Activated CD4-positive, alpha-beta T cell treated with anti-CD3 and anti-CD28 coated beads, Interleukin-2, amount 10 ng/mL, durations not matched to agents 24 days and 14 days (primary cell): ENCODE results near the gene ZNF598. TPM values are rescaled to one million over a fixed set of nuclear protein-coding genes. Genes with fewer than 3 reads are reported as not detected.

Source experiments
- DNase-seq: peaks from one replicate; pipeline ENCODE4 v3.0.0; 2022
- H3K27ac Mint-ChIP-seq: one replicate; pipeline ENCODE4 v1.8.0; 2022; ENCODE audit warnings: mild to moderate bottlenecking, mixed read lengths
- H3K27me3 Mint-ChIP-seq: one replicate; pipeline ENCODE4 v1.8.0; 2022; ENCODE audit warnings: mixed read lengths
- H3K36me3 Mint-ChIP-seq: one replicate; pipeline ENCODE4 v1.8.0; 2022; ENCODE audit warnings: low read depth, mild to moderate bottlenecking, mixed read lengths
- H3K4me1 Mint-ChIP-seq: one replicate; pipeline ENCODE4 v1.8.0; 2021; ENCODE audit warnings: mixed read lengths
- H3K4me3 Mint-ChIP-seq: one replicate; pipeline ENCODE4 v1.8.0; 2022; ENCODE audit warnings: mild to moderate bottlenecking, moderate library complexity, mixed read lengths
- H3K9me3 Mint-ChIP-seq: one replicate; pipeline ENCODE4 v1.8.0; 2021; ENCODE audit warnings: mixed read lengths
- intact Hi-C: fragments of 100-400 bp; cut with micrococcal nuclease; formaldehyde crosslinking; loops from one replicate; pipeline ENCODE4 v1.15.1; 2023
- total RNA-seq: library from RNA; stranded (reverse); gene quantifications from 2 replicates; pipeline ENCODE4 v1.2.3, GENCODE V29; 2022

The ZNF598 gene
- total RNA-seq, 1 donor from 2014 or later: 99.0 TPM

- H3K4me1 Mint-ChIP-seq: peaks cover 21% of the 10 kb centered on the region
- peak; percentile 98 for DNase-seq
- peaks cover 14% of the 10 kb centered on the region for H3K36me3 Mint-ChIP-seq
- peak overlapping the region; percentile 86 for H3K4me3 Mint-ChIP-seq
- intact Hi-C loops: loop anchor here (1.0 to 5.0 kb wide), 4 partner anchors 8 to 55 kb away; partner anchors contain the start of genes GFER, NTHL1, RPS2 and TSC2
- H3K27me3 Mint-ChIP-seq: peaks cover 13% of the 10 kb centered on the region
- no peaks in the 10 kb centered on the region for H3K9me3 Mint-ChIP-seq
- H3K27ac Mint-ChIP-seq: peak overlapping the region; percentile 83
Measured at GRCh38 chr16:1991948-1992703, 17.5 kb downstream of the ZNF598 start.

GRCh38 chr16:1991588-1991947 lies 18.1 kb downstream of the ZNF598 start:
- DNase-seq: no peak
- peaks cover 19% of the 10 kb centered on the region for H3K4me1 Mint-ChIP-seq
- peak overlapping the region; percentile 83 for H3K27ac Mint-ChIP-seq
- H3K36me3 Mint-ChIP-seq: peaks cover 16% of the 10 kb centered on the region
- intact Hi-C loops: loop anchor here (2.0 to 5.0 kb wide), 2 partner anchors 27 to 56 kb away; partner anchors contain the start of genes NTHL1, RPS2 and TSC2
- peaks cover 13% of the 10 kb centered on the region for H3K27me3 Mint-ChIP-seq
- no peaks in the 10 kb centered on the region for H3K9me3 Mint-ChIP-seq
- H3K4me3 Mint-ChIP-seq: peak overlapping the region; percentile 86

GRCh38 chr16:1991135-1991551 lies 18.5 kb downstream of the ZNF598 start:
- peak; percentile 82 for DNase-seq
- Mint-ChIP-seq H3K36me3 (peaks cover 19% of the 10 kb centered on the region), H3K4me3 (peak overlapping the region; percentile 86), H3K4me1 (peaks cover 18% of the 10 kb centered on the region), H3K27ac (peak overlapping the region; percentile 83), H3K27me3 (peaks cover 13% of the 10 kb centered on the region), H3K9me3 (no peaks in the 10 kb centered on the region)
- intact Hi-C loops: loop anchor here (2.0 to 5.0 kb wide), 2 partner anchors 26 to 56 kb away; partner anchors contain the start of genes NTHL1, RPS2 and TSC2

GRCh38 chr16:1990351-1991134 lies 19.1 kb downstream of the ZNF598 start:
- peak; percentile 88 for DNase-seq

GRCh38 chr16:1990101-1990350 lies 19.6 kb downstream of the ZNF598 start:
- Mint-ChIP-seq H3K36me3 (peaks cover 11% of the 10 kb centered on the region), H3K27me3 (peaks cover 13% of the 10 kb centered on the region), H3K4me3 (peak overlapping the region; percentile 86), H3K27ac (no peak overlapping the region), H3K9me3 (no peaks in the 10 kb centered on the region), H3K4me1 (peaks cover 17% of the 10 kb centered on the region)
- DNase-seq: no peak
- intact Hi-C loops: loop anchor here (1.0 to 5.0 kb wide), 3 partner anchors 18 to 57 kb away; partner anchors contain the start of genes NTHL1, RPS2, TBL3 and TSC2

More at GRCh38 chr16:1990351-1991134, 19.1 kb downstream of the ZNF598 start:
- no peaks in the 10 kb centered on the region for H3K9me3 Mint-ChIP-seq
- peak overlapping the region; percentile 86 for H3K4me3 Mint-ChIP-seq
- H3K4me1 Mint-ChIP-seq: peaks cover 17% of the 10 kb centered on the region
- intact Hi-C loops: loop anchor here (1.0 to 5.0 kb wide), 3 partner anchors 18 to 57 kb away; partner anchors contain the start of genes NTHL1, RPS2, TBL3 and TSC2
- peak overlapping the region; percentile 83 for H3K27ac Mint-ChIP-seq
- peaks cover 15% of the 10 kb centered on the region for H3K36me3 Mint-ChIP-seq
- peaks cover 13% of the 10 kb centered on the region for H3K27me3 Mint-ChIP-seq

GRCh38 chr16:1989209-1990100 lies 20.2 kb downstream of the ZNF598 start, which contains the start of gene SYNGR3:
TSS of gene SYNGR3 (plus strand) at chr16:1989970. CDS start at chr16:1990103, 133 bp downstream.
- H3K36me3 Mint-ChIP-seq: peaks cover 14% of the 10 kb centered on the region
- peaks cover 13% of the 10 kb centered on the region for H3K27me3 Mint-ChIP-seq
- H3K27ac Mint-ChIP-seq: peak within 1 kb of the TSS; percentile 83
- H3K4me1 Mint-ChIP-seq: peaks cover 17% of the 10 kb centered on the region
- H3K9me3 Mint-ChIP-seq: no peaks in the 10 kb centered on the region
- peak; percentile 78 for DNase-seq
- intact Hi-C loops: loop anchor here (1.0 to 5.0 kb wide), 3 partner anchors 17 to 58 kb away; partner anchors contain the start of genes NTHL1, RPS2, TBL3 and TSC2
- peak within 1 kb of the TSS; percentile 86 for H3K4me3 Mint-ChIP-seq

GRCh38 chr16:1987198-1987597 lies 22.4 kb downstream of the ZNF598 start:
- Mint-ChIP-seq H3K9me3 (no peaks in the 10 kb centered on the region), H3K27me3 (peaks cover 24% of the 10 kb centered on the region), H3K27ac (no peak overlapping the region), H3K36me3 (peaks cover 15% of the 10 kb centered on the region), H3K4me1 (peaks cover 19% of the 10 kb centered on the region), H3K4me3 (no peak overlapping the region)
- intact Hi-C loops: no loop called here
- DNase-seq: no peak

GRCh38 chr16:1985466-1986150 lies 24.0 kb downstream of the ZNF598 start:
- peaks cover 11% of the 10 kb centered on the region for H3K4me1 Mint-ChIP-seq
- no peaks in the 10 kb centered on the region for H3K9me3 Mint-ChIP-seq
- intact Hi-C loops: no loop called here
- H3K36me3 Mint-ChIP-seq: peaks cover 15% of the 10 kb centered on the region
- no peak overlapping the region for H3K27ac Mint-ChIP-seq
- peaks cover 34% of the 10 kb centered on the region for H3K27me3 Mint-ChIP-seq
- peak overlapping the region; percentile 87 for H3K4me3 Mint-ChIP-seq
- no peak for DNase-seq

- intact Hi-C loops: loop anchor here (1.0 kb wide), 1 partner anchor 8 kb away; no protein-coding TSS in a partner anchor
- H3K36me3 Mint-ChIP-seq: peaks cover 15% of the 10 kb centered on the region
- peaks cover 10% of the 10 kb centered on the region for H3K4me1 Mint-ChIP-seq
- H3K27ac Mint-ChIP-seq: peak overlapping the region; percentile 41
- peaks cover 36% of the 10 kb centered on the region for H3K27me3 Mint-ChIP-seq
- H3K9me3 Mint-ChIP-seq: no peaks in the 10 kb centered on the region
- H3K4me3 Mint-ChIP-seq: peak overlapping the region; percentile 87
- no peak for DNase-seq
Measured at GRCh38 chr16:1984347-1985225, 25.0 kb downstream of the ZNF598 start.

GRCh38 chr16:1983544-1984346 lies 25.9 kb downstream of the ZNF598 start, which contains the start of gene GFER:
TSS of gene GFER (plus strand) at chr16:1984193. CDS start at chr16:1984219, 26 bp downstream.
- Mint-ChIP-seq H3K27ac (peak within 1 kb of the TSS; percentile 54), H3K4me3 (peak within 1 kb of the TSS; percentile 87)
- intact Hi-C loops: loop anchor here (1.0 kb wide), 1 partner anchor 9 kb away; no protein-coding TSS in a partner anchor

GRCh38 chr16:1982991-1983543 lies 26.6 kb downstream of the ZNF598 start:
- peak overlapping the region; percentile 87 for H3K4me3 Mint-ChIP-seq
- no peaks in the 10 kb centered on the region for H3K9me3 Mint-ChIP-seq
- peak overlapping the region; percentile 54 for H3K27ac Mint-ChIP-seq
- peaks cover 19% of the 10 kb centered on the region for H3K36me3 Mint-ChIP-seq
- H3K27me3 Mint-ChIP-seq: peaks cover 24% of the 10 kb centered on the region
- peaks cover 6% of the 10 kb centered on the region for H3K4me1 Mint-ChIP-seq
- intact Hi-C loops: no loop called here
- DNase-seq: no peak

More at GRCh38 chr16:1983544-1984346, 25.9 kb downstream of the ZNF598 start, which contains the start of gene GFER:
- Mint-ChIP-seq H3K9me3 (no peaks in the 10 kb centered on the region), H3K4me1 (peaks cover 8% of the 10 kb centered on the region), H3K27me3 (peaks cover 28% of the 10 kb centered on the region), H3K36me3 (peaks cover 18% of the 10 kb centered on the region)
- peak; percentile 95 for DNase-seq
